Glomerular endothelial cell (primary cell): ENCODE data around the gene NAE1. TPM values are rescaled to one million over a fixed set of nuclear protein-coding genes. Genes with fewer than 3 reads are reported as not detected.
"Not testable (repeated sequence)": the region's sequence is repeated elsewhere in the genome, so short reads cannot be mapped to it uniquely, and the experiment has no call there.

ENCODE experiments used
- DNase-seq: peaks from one replicate; pipeline ENCODE4 v3.0.0-alpha.2; 2011; ENCODE audit warnings: low read depth, low spot score; ENCODE audit errors: extremely low read depth
- total RNA-seq: library from RNA; depleted of rRNA; stranded (reverse); fragments of >200 nt; gene quantifications from 2 replicates; pipeline ENCODE4 v1.2.3, GENCODE V29; 2015

The NAE1 gene
- 49.1 and 80.5 TPM in 2 replicates for total RNA-seq

GRCh38 chr16:66830422-66831404 lies at the start of gene NAE1:
Gene NAE1 (minus strand): TSS chr16:66830976. CDS start chr16:66830899, 77 bp downstream.
- DNase-seq, result no peak

DNA sequence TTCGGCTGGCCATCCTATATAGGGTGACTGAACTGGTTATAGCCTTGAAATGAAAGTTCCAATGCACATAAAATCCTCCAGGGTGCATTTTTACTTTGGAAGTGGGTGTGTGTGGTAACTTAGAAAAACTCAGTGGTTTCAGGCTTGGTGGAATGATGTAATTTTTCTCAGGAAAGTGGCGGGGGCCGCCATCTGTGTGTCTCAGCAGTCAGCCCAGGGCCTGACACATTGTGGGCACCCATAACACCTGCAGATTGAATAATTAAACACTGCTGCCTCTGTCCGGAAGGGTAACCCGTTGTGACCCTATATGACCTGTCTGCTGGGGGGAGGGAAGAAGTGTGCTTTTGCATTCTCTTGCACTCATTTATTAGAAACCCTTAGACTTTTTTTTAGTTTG lies 47.3 kb upstream of the NAE1 start:
- no peak for DNase-seq

GRCh38 chr16:66874079-66874775 lies 43.5 kb upstream of the NAE1 start:
- DNase-seq, result no peak

DNA sequence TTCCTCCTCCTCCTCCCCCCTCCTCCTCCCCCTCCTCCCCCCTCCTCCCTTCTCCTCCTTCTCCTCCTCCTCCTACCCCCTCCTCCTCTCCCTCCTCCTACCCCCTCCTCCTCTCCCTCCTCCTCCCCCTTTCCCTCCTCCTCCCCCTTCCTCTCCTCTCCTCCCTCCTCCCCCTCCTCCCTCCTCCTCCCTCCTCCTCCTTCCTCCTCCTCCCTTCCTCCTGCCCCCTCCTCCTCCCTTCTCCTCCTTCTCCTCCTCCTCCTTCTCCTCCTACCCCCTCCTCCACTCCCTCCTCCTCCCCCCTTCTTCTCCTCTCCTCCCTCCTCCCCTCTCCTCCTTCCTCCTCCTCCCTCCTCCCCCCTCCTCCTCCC lies 42.9 kb upstream of the NAE1 start:
- DNase-seq, result no peak

GRCh38 chr16:66872943-66873684 lies 42.3 kb upstream of the NAE1 start:
- DNase-seq, result peak; percentile 89

GRCh38 chr16:66872559-66872942 lies 41.8 kb upstream of the NAE1 start:
- DNase-seq, result no peak

GRCh38 chr16:66871840-66872239 lies 41.1 kb upstream of the NAE1 start:
- DNase-seq, result no peak

- not testable (repeated sequence) for DNase-seq
Measured at GRCh38 chr16:66871363-66871762, 40.6 kb upstream of the NAE1 start.

DNA sequence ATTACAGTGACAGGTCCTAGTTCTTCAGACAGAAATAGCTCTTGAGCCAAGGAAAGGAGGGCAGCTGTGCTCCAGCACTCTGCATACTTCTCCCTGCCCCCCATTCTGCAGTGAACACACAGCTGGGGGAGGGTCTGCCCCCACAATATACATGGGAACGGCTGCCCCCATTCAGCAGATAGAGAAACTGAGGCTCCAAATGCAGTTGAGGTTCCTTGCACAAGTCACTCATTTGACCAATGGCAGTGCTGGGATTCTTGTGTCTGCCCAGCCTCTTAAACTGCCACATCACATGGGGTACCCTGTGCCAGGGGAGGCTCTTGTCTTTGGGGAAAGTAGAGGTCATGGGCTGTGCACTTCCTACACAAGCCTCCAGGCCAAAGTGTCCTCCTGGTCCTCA lies 38.6 kb upstream of the NAE1 start:
- no peak for DNase-seq

- no peak for DNase-seq
Measured at GRCh38 chr16:66863707-66864106, 32.9 kb upstream of the NAE1 start.

- no peak for DNase-seq
Measured at GRCh38 chr16:66862023-66862520, 31.3 kb upstream of the NAE1 start.

DNA sequence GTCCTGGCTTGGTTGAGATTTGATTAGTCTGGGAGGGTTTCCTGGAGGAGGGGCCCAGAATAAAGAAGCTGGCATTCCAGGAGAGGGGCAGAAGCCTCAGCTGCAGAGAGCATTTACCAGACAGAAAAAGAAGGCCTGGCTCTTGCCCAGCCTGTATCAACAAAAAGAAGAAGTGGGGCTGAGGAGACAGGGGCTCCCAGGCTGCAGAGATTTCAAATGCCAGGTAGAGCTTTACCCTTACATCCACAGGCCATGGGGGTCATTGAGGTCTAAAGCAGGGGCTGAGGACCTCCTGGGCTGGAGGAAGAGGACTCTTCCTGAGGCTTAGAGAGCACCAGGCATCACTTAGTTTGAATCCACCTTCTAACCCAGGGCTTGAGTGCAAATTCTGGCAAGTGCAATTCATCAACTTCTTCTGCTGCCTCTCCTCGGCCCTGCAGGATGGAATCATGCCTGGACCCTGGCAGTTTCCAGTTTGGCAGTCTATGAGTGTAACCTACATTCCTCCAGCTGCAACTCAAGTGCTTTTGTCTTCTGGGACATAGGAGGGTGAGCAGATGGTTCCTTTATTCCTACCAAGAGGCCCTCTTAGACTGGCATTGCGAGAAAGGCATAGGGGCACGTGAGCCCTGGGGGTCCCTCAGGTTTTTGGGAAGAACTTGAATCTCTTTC lies 28.8 kb upstream of the NAE1 start:
- DNase-seq, result no peak

DNA sequence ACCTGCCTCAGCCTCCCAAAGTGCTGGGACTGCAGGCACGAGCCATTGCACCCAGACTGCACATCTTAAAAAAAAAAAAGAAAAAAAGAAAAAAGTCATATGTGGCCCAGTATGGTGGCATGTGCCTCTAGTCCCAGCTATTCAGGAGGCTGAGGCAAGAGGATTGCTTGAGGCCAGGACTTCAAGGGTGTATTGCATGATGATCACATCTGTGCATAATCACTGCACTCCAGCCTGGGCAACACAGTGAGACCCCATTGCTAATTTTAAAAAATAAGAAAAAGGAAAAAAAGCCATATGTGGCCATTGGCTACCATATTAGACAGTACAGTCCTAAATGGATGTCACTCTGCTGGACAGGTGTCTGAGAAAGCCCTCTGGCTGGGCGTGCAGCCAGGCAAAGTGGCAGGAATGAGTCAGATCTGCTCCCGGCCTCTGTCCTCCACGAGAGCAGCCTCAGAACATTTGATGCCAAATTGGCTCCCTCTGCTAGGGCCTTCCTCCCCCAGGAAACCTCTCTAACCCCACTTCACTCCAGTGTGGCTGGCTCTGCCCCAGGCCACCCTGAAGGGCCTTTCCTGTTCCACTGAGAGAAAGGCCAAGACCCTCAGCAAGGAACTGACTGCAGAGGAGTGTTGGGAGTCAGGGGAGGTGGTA lies 28.1 kb upstream of the NAE1 start:
- DNase-seq, result no peak

GRCh38 chr16:66857437-66857836 lies 26.7 kb upstream of the NAE1 start:
- DNase-seq, result no peak

DNA sequence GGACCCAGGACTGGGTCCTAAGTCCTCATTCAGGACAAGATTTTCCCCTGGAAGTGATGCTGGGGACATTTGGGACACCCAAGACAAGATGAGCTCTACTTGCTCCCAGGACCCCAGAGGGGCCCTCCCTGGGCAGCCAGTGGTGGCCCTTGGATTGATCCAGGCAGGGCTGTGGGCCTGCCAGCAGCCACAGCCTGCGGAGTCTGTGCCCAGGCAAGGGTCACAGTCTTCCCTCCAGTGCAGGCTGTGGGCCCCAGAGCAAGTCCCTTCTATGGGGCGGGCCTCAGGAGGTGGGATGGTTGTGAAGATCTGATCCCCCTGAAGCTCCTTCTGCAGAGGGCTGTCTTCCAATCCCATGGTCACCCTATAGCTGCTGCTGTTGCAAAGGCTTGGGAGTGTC lies 26.0 kb upstream of the NAE1 start:
- no peak for DNase-seq

DNA sequence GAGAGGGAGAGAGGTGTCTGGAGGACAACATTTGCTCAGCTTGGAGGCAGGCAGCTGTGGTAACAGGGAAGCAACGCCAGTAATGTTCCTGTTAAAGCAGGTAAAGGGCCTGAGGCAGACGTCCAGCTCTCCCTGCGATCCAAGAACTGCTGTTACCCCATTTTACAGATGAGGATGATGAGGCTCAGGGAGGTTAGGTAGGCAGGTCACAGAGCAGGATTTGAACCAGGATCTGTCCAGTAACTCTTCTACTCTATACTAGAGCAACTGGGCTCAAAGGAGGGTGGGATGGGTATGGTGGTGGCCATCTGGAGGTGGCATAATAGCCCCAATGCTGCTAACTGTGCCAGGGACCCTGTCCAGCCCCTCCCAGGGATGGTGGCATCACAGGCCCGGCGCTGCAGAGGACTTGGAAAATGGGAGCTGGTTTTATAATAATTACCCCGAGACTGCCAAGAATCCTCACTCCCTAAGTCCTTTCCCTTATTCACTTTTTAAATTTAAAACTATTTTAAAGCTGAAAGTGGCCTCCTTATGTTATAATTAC lies 25.5 kb upstream of the NAE1 start:
- DNase-seq, result no peak

GRCh38 chr16:66853261-66854139 lies 22.7 kb upstream of the NAE1 start:
- no peak for DNase-seq

DNA sequence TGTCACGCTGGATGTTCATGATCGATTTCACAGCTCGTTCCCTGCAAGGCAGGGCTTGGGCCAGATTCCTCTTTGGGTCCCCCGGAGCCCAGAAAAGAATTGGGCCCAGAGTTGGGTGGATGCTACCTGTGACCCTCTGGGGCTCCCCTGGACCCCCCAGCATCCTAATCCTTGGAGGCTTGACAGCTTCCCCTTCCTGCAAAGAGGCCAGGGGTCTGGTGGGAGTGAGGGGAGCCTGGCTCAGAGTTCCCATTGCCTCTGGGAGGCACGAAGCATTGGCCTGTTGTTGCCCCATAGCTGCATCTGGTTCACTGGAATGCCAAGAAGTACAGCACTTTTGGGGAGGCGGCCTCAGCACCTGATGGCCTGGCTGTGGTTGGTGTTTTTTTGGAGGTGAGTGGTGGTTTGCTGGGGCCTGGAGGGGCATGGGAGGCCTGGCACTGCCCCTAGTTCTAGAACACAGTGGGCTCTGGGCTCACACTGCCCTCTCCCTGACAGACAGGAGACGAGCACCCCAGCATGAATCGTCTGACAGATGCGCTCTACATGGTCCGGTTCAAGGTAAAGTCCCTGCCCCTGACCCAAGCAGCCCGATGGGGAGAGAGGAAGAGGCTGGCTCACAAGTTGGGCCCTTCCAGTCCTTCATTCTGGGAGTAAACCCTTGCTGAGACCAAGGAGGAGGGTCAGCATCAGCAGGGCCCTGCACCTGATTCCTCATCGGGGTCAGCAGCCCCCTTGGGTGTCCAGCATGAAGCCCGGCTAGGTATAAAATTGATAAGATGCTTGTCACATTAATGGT lies 20.6 kb upstream of the NAE1 start:
- no peak for DNase-seq
